ENCODE data around the gene MRPL18. TPM values are rescaled to one million over a fixed set of nuclear protein-coding genes. Genes with fewer than 3 reads are reported as not detected.

Gene MRPL18
- total RNA-seq, 6 experiments from 2014 or later, result 74.1 to 93.6 (median 81.4) TPM

DNA sequence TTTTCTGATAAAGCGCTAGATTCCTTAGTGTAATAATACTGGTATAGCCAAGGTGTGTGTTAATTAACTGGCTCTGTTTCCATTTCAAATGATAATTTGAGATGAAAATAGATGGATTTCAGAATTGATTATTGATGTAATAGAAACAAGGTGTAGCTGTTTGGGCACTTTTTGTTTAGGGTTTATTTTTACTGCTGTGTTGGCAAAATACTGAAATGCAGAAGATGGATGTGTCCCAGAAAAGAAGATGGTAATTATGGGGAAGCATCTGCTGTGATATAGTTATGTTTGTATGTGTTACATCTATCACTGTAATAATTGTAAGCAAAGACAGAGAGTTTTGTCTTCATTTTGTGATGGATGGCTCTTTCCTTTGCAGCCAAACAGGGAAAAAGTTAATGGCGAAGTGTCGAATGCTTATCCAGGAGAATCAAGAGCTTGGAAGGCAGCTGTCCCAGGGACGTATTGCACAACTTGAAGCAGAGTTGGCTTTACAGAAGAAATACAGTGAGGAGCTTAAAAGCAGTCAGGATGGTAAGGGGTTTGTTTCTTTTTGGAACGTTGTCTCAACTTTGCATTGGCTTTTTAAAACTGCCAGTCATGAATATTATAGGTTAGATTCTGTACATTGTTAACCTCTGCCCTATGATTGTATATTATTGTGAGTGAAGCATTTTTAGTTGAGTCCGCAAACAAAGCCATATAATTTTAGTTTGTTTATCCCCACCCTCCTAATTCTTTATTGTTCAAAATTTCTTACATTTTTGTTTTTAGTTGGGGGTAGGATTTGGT is 37.0 kb upstream of the MRPL18 start:
- no peak for DNase-seq
- H3K4me1 Mint-ChIP-seq (ENCODE audit: low read depth), result peaks cover 8% of the 10 kb centered on the region
- TF ChIP-seq, protein P1, sequence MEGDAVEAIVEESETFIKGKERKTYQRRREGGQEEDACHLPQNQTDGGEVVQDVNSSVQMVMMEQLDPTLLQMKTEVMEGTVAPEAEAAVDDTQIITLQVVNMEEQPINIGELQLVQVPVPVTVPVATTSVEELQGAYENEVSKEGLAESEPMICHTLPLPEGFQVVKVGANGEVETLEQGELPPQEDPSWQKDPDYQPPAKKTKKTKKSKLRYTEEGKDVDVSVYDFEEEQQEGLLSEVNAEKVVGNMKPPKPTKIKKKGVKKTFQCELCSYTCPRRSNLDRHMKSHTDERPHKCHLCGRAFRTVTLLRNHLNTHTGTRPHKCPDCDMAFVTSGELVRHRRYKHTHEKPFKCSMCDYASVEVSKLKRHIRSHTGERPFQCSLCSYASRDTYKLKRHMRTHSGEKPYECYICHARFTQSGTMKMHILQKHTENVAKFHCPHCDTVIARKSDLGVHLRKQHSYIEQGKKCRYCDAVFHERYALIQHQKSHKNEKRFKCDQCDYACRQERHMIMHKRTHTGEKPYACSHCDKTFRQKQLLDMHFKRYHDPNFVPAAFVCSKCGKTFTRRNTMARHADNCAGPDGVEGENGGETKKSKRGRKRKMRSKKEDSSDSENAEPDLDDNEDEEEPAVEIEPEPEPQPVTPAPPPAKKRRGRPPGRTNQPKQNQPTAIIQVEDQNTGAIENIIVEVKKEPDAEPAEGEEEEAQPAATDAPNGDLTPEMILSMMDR (IDR thresholded peaks at IDR 0.05), result no peak
- H3K36me3 Mint-ChIP-seq (ENCODE audit: low read depth), result peaks cover 37% of the 10 kb centered on the region
- no peaks in the 10 kb centered on the region for H3K27me3 Mint-ChIP-seq (ENCODE audit: insufficient read depth)
- H3K4me3 Mint-ChIP-seq, result no peak overlapping the region
- H3K27ac Mint-ChIP-seq, result peak overlapping the region; percentile 55
- no peaks in the 10 kb centered on the region for H3K9me3 Mint-ChIP-seq

DNA sequence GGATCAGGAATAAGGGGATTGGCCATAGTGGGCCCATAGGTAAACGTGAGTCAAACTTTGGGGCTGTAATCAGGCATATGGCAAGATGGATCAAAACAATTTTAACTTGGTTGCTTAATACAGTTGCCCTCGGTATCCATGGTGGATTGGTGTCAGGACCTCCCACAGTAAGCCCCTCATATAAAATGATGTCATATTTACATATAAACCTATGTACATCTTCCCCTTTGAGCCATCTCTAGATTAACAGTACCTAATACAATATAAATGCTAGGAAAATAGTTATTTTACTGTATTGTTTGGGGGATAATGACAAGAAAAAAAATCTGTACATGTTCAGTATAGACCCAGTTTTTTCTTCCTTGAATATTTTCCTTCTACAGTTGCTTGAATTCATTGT is 35.9 kb upstream of the MRPL18 start:
- Mint-ChIP-seq H3K4me1 (ENCODE audit: low read depth) (peaks cover 16% of the 10 kb centered on the region), H3K9me3 (no peaks in the 10 kb centered on the region), H3K36me3 (ENCODE audit: low read depth) (peaks cover 36% of the 10 kb centered on the region), H3K4me3 (no peak overlapping the region), H3K27me3 (ENCODE audit: insufficient read depth) (peaks cover 2% of the 10 kb centered on the region; the same call in 1 of the 2 replicates), H3K27ac (no peak overlapping the region)
- DNase-seq, result no peak
- TF ChIP-seq, protein P1 (IDR thresholded peaks at IDR 0.05), result no peak

- DNase-seq, result no peak
- no peak overlapping the region for H3K4me3 Mint-ChIP-seq
- peaks cover 35% of the 10 kb centered on the region for H3K36me3 Mint-ChIP-seq (ENCODE audit: low read depth)
These were observed 35.0 kb upstream of the MRPL18 start for GRCh38 chr6:159754959-159755914.

GRCh38 chr6:159756508-159756907 is 33.8 kb upstream of the MRPL18 start:
- peaks cover 42% of the 10 kb centered on the region for H3K36me3 Mint-ChIP-seq (ENCODE audit: low read depth)
- no peak for DNase-seq

More at GRCh38 chr6:159754959-159755914, 35.0 kb upstream of the MRPL18 start:
- TF ChIP-seq, protein P1 (IDR thresholded peaks at IDR 0.05), result no peak
- Mint-ChIP-seq H3K27ac (no peak overlapping the region), H3K4me1 (ENCODE audit: low read depth) (peaks cover 25% of the 10 kb centered on the region), H3K9me3 (no peaks in the 10 kb centered on the region), H3K27me3 (ENCODE audit: insufficient read depth) (peaks cover 2% of the 10 kb centered on the region; the same call in 1 of the 2 replicates)

More at GRCh38 chr6:159756508-159756907, 33.8 kb upstream of the MRPL18 start:
- Mint-ChIP-seq H3K4me1 (ENCODE audit: low read depth) (peaks cover 37% of the 10 kb centered on the region), H3K4me3 (no peak overlapping the region), H3K27me3 (ENCODE audit: insufficient read depth) (peaks cover 2% of the 10 kb centered on the region; the same call in 1 of the 2 replicates), H3K9me3 (no peaks in the 10 kb centered on the region), H3K27ac (no peak overlapping the region)
- TF ChIP-seq, protein P1 (IDR thresholded peaks at IDR 0.05), result no peak
